Pancreas (tissue), 8 donors: Measurements from ENCODE around the gene SFTPB. TPM values are rescaled to one million over a fixed set of nuclear protein-coding genes. Genes with fewer than 3 reads are reported as not detected.

ENCODE experiments used
- polyA plus RNA-seq, 2 donors: library from polyadenylated mRNA; stranded (reverse); fragments of 200-250 nt; gene quantifications; one replicate each; pipeline ENCODE4 v1.2.3, GENCODE V29; 2013
- total RNA-seq, 6 donors: library from RNA; stranded (reverse); fragmentation: NEBNext Ultra II Directional in 4 of 6; extraction: Animal tissue kit (Norgen Biotek cat#: 25700) in 4 of 6; gene quantifications; one replicate each; pipeline versions ENCODE4 v1.2.1 to v1.2.4, GENCODE V29; 2021 to 2023
- donor health status: healthy with polysubstance abuse.
- donor health status: DM: no; HTN: no; CAD: no; lungs with moderate emphysema.
- donor health status: DM: no; HTN: no; CAD: no.
- donor health status: Bipolar disorder and iron deficiency.
- donor health status: DM: yes; HTN: yes; CAD: no.
- donor health status: DM: no; HTN: no; CAD: no.
- donor health status: DM: no; HTN: no; CAD: no.
- donor health status: DM: yes; HTN: yes; CAD: no.

SFTPB gene
- total and polyA plus RNA-seq, 8 donors, result 0.14 to 21.6 (median 2.0) TPM; not detected in 4

Other genes with a start within 250 kb of the SFTPB start
- 1 to 10 TPM in 5 of 6 donors, under 1 TPM in 1; 0.70 to 9.7 (median 2.8) TPM for gene SH2D6, start 249.5 kb downstream of the SFTPB start, total RNA-seq
- gene SH2D6, start 249.5 kb downstream of the SFTPB start, polyA plus RNA-seq, result 10 to 100 TPM; 21.3 to 28.1 TPM
- gene MAT2A, start 129.0 kb downstream of the SFTPB start, total RNA-seq, result 100 to 1,000 TPM; 127 to 447 (median 246) TPM
- gene MAT2A, start 129.0 kb downstream of the SFTPB start, polyA plus RNA-seq, result 100 to 1,000 TPM; 141 to 246 TPM
- 10 to 100 TPM; 21.7 to 43.4 (median 31.0) TPM for gene GGCX, start 106.7 kb downstream of the SFTPB start, total RNA-seq
- gene GGCX, start 106.7 kb downstream of the SFTPB start, polyA plus RNA-seq, result 10 to 100 TPM; 15.7 to 16.2 TPM
- 100 to 1,000 TPM in 1 of 6 donors, 10 to 100 TPM in 5; 57.7 to 109 (median 69.7) TPM for gene VAMP8, start 90.6 kb downstream of the SFTPB start, total RNA-seq
- 100 to 1,000 TPM; 137 to 150 TPM for gene VAMP8, start 90.6 kb downstream of the SFTPB start, polyA plus RNA-seq
- gene VAMP5, start 83.8 kb downstream of the SFTPB start, total RNA-seq, result 10 to 100 TPM in 3 of 6 donors, 1 to 10 TPM in 3; 8.3 to 14.2 (median 11.1) TPM
- gene VAMP5, start 83.8 kb downstream of the SFTPB start, polyA plus RNA-seq, result 10 to 100 TPM; 27.7 to 29.5 TPM
- 10 to 100 TPM; 53.5 to 94.1 (median 60.2) TPM for gene RNF181, start 72.5 kb downstream of the SFTPB start, total RNA-seq
- gene RNF181, start 72.5 kb downstream of the SFTPB start, polyA plus RNA-seq, result 100 to 1,000 TPM in 1 of 2 donors, 10 to 100 TPM in 1; 92.6 to 104 TPM
- 10 to 100 TPM; 14.8 to 20.8 (median 17.6) TPM for gene TMEM150A, start 65.5 kb downstream of the SFTPB start, total RNA-seq
- gene TMEM150A, start 65.5 kb downstream of the SFTPB start, polyA plus RNA-seq, result 10 to 100 TPM; 36.8 to 47.6 TPM
- 10 to 100 TPM; 12.3 to 27.0 (median 14.0) TPM for gene C2orf68, start 56.1 kb downstream of the SFTPB start, total RNA-seq
- 10 to 100 TPM; 18.8 to 33.1 TPM for gene C2orf68, start 56.1 kb downstream of the SFTPB start, polyA plus RNA-seq
- gene USP39, start 52.0 kb downstream of the SFTPB start, total RNA-seq, result 10 to 100 TPM; 14.5 to 22.6 (median 16.5) TPM
- 10 to 100 TPM; 18.7 to 20.4 TPM for gene USP39, start 52.0 kb downstream of the SFTPB start, polyA plus RNA-seq
- 1 to 10 TPM in 1 of 6 donors, under 1 TPM in 2, not detected in 3; 0.75 to 1.3 (median 0.76) TPM for gene GNLY, start 26.2 kb upstream of the SFTPB start, total RNA-seq
- 1 to 10 TPM in 1 of 2 donors, under 1 TPM in 1; 0.28 to 1.3 TPM for gene GNLY, start 26.2 kb upstream of the SFTPB start, polyA plus RNA-seq
- 1 to 10 TPM; 1.7 to 4.3 (median 3.0) TPM for gene ATOH8, start 85.8 kb upstream of the SFTPB start, total RNA-seq
- gene ATOH8, start 85.8 kb upstream of the SFTPB start, polyA plus RNA-seq, result 10 to 100 TPM in 1 of 2 donors, 1 to 10 TPM in 1; 8.9 to 13.9 TPM
- gene ST3GAL5, start 220.8 kb upstream of the SFTPB start, total RNA-seq, result 10 to 100 TPM in 1 of 6 donors, 1 to 10 TPM in 5; 4.4 to 11.4 (median 5.4) TPM
- gene ST3GAL5, start 220.8 kb upstream of the SFTPB start, polyA plus RNA-seq, result 10 to 100 TPM in 1 of 2 donors, 1 to 10 TPM in 1; 9.3 to 14.5 TPM